ENCODE measurements around the gene HDAC4.

The HDAC4 gene

GRCh38 chr2:239101071-239101470, 299.7 kb downstream of the HDAC4 start:
- no peak for TF ChIP-seq CEBPB (IDR thresholded peaks at IDR 0.05)
- no peak for TF ChIP-seq EGR1 (IDR thresholded peaks at IDR 0.05)
- TF ChIP-seq, protein P1, sequence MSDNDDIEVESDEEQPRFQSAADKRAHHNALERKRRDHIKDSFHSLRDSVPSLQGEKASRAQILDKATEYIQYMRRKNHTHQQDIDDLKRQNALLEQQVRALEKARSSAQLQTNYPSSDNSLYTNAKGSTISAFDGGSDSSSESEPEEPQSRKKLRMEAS (IDR thresholded peaks at IDR 0.05), result no peak
- TF ChIP-seq EP300 (IDR thresholded peaks at IDR 0.05; ENCODE audit: borderline replicate concordance), result no peak
- no peak for TF ChIP-seq ZBTB7A (IDR thresholded peaks at IDR 0.05; ENCODE audit: low read depth)
- TF ChIP-seq TEAD4 (IDR thresholded peaks at IDR 0.05), result no peak
- no peak for TF ChIP-seq TAF1 (IDR thresholded peaks at IDR 0.05; ENCODE audit: low read depth)
- TF ChIP-seq CREB1 (IDR thresholded peaks at IDR 0.05; ENCODE audit: low read depth), result no peak
- TF ChIP-seq YY1 (IDR thresholded peaks at IDR 0.05; ENCODE audit: low read depth), result no peak
- TF ChIP-seq USF1 (IDR thresholded peaks at IDR 0.05), result no peak
- TF ChIP-seq, protein P2, sequence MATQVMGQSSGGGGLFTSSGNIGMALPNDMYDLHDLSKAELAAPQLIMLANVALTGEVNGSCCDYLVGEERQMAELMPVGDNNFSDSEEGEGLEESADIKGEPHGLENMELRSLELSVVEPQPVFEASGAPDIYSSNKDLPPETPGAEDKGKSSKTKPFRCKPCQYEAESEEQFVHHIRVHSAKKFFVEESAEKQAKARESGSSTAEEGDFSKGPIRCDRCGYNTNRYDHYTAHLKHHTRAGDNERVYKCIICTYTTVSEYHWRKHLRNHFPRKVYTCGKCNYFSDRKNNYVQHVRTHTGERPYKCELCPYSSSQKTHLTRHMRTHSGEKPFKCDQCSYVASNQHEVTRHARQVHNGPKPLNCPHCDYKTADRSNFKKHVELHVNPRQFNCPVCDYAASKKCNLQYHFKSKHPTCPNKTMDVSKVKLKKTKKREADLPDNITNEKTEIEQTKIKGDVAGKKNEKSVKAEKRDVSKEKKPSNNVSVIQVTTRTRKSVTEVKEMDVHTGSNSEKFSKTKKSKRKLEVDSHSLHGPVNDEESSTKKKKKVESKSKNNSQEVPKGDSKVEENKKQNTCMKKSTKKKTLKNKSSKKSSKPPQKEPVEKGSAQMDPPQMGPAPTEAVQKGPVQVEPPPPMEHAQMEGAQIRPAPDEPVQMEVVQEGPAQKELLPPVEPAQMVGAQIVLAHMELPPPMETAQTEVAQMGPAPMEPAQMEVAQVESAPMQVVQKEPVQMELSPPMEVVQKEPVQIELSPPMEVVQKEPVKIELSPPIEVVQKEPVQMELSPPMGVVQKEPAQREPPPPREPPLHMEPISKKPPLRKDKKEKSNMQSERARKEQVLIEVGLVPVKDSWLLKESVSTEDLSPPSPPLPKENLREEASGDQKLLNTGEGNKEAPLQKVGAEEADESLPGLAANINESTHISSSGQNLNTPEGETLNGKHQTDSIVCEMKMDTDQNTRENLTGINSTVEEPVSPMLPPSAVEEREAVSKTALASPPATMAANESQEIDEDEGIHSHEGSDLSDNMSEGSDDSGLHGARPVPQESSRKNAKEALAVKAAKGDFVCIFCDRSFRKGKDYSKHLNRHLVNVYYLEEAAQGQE (IDR thresholded peaks at IDR 0.05; ENCODE audit: low read depth), result no peak
- TF ChIP-seq FOXM1 (IDR thresholded peaks at IDR 0.05; ENCODE audit: borderline replicate concordance, low read depth), result no peak
- no peak for TF ChIP-seq TCF12 (IDR thresholded peaks at IDR 0.05; ENCODE audit: low read depth)
- no peak for TF ChIP-seq RAD21 (IDR thresholded peaks at IDR 0.05; ENCODE audit: low read depth)

GRCh38 chr2:239099474-239099873, 301.3 kb downstream of the HDAC4 start:
- TF ChIP-seq FOXM1 (IDR thresholded peaks at IDR 0.05; ENCODE audit: borderline replicate concordance, low read depth), result no peak
- TF ChIP-seq, protein P2 (IDR thresholded peaks at IDR 0.05; ENCODE audit: low read depth), result no peak
- TF ChIP-seq CREB1 (IDR thresholded peaks at IDR 0.05; ENCODE audit: low read depth), result no peak
- TF ChIP-seq USF1 (IDR thresholded peaks at IDR 0.05), result no peak
- no peak for TF ChIP-seq TAF1 (IDR thresholded peaks at IDR 0.05; ENCODE audit: low read depth)
- TF ChIP-seq ZBTB7A (IDR thresholded peaks at IDR 0.05; ENCODE audit: low read depth), result no peak
- TF ChIP-seq EGR1 (IDR thresholded peaks at IDR 0.05), result no peak
- no peak for TF ChIP-seq NFIC (IDR thresholded peaks at IDR 0.05)
- no peak for TF ChIP-seq TCF12 (IDR thresholded peaks at IDR 0.05; ENCODE audit: low read depth)
- TF ChIP-seq YY1 (IDR thresholded peaks at IDR 0.05; ENCODE audit: low read depth), result no peak
- no peak for TF ChIP-seq CEBPB (IDR thresholded peaks at IDR 0.05)
- TF ChIP-seq TEAD4 (IDR thresholded peaks at IDR 0.05), result no peak
- TF ChIP-seq RAD21 (IDR thresholded peaks at IDR 0.05; ENCODE audit: low read depth), result no peak
- TF ChIP-seq, protein P1 (IDR thresholded peaks at IDR 0.05), result no peak
- TF ChIP-seq EP300 (IDR thresholded peaks at IDR 0.05; ENCODE audit: borderline replicate concordance), result no peak

GRCh38 chr2:239098288-239098970, 302.4 kb downstream of the HDAC4 start:
- TF ChIP-seq TEAD4 (IDR thresholded peaks at IDR 0.05) (no peak), NFIC (IDR thresholded peaks at IDR 0.05) (no peak), RAD21 (IDR thresholded peaks at IDR 0.05; ENCODE audit: low read depth) (no peak), EGR1 (IDR thresholded peaks at IDR 0.05) (no peak), EP300 (IDR thresholded peaks at IDR 0.05; ENCODE audit: borderline replicate concordance) (no peak), TAF1 (IDR thresholded peaks at IDR 0.05; ENCODE audit: low read depth) (no peak), YY1 (IDR thresholded peaks at IDR 0.05; ENCODE audit: low read depth) (no peak), TCF12 (IDR thresholded peaks at IDR 0.05; ENCODE audit: low read depth) (no peak), USF1 (IDR thresholded peaks at IDR 0.05) (no peak)
- TF ChIP-seq, protein P2 (IDR thresholded peaks at IDR 0.05; ENCODE audit: low read depth), result no peak
- TF ChIP-seq, protein P1 (IDR thresholded peaks at IDR 0.05), result no peak

Data from Ishikawa (cell line).